Smooth muscle cell (in vitro differentiated cells): ENCODE results near the gene CHTF8. TPM values are rescaled to one million over a fixed set of nuclear protein-coding genes. Genes with fewer than 3 reads are reported as not detected.

Experiments used
- DNase-seq: peaks from one replicate; lab custom pipeline; 2025; ENCODE audit not compliant: unreplicated experiment; lab: John Stamatoyannopoulos, UW
- H2AFZ ChIP-seq: fragments of 200-600 bp; sonication (generic); 2 replicates; pipeline ENCODE4 v1.6.0; 2016; ENCODE audit warnings: antibody characterized with exemption, low read depth, mild to moderate bottlenecking
- H3F3A ChIP-seq: fragments of 200-600 bp; sonication (generic); 2 replicates; pipeline ENCODE4 v1.6.0; 2017; ENCODE audit warnings: antibody characterized with exemption, low read depth
- H3K27ac ChIP-seq: fragments of 200-600 bp; sonication (generic); 2 replicates; pipeline ENCODE4 v1.5.1; 2016; ENCODE audit warnings: low read depth, mild to moderate bottlenecking
- H3K27me3 ChIP-seq: fragments of 200-600 bp; sonication (generic); 2 replicates; pipeline ENCODE4 v1.6.1; 2016; ENCODE audit warnings: low read depth, mild to moderate bottlenecking
- H3K36me3 ChIP-seq: fragments of 200-600 bp; sonication (generic); 2 replicates; pipeline ENCODE4 v1.5.1; 2016; ENCODE audit warnings: low read depth
- H3K4me1 ChIP-seq: fragments of 200-600 bp; sonication (generic); 2 replicates; pipeline ENCODE4 v1.5.1; 2016; ENCODE audit warnings: low read depth
- H3K4me2 ChIP-seq: fragments of 200-600 bp; sonication (generic); 2 replicates; pipeline ENCODE4 v1.6.0; 2016; ENCODE audit warnings: mild to moderate bottlenecking
- H3K4me3 ChIP-seq: fragments of 200-600 bp; sonication (generic); 2 replicates; pipeline ENCODE4 v1.5.1; 2016; ENCODE audit warnings: mild to moderate bottlenecking
- H3K79me2 ChIP-seq: fragments of 200-600 bp; sonication (generic); 2 replicates; pipeline ENCODE4 v1.6.0; 2016; ENCODE audit warnings: low read depth, mild to moderate bottlenecking
- H3K9ac ChIP-seq: fragments of 200-600 bp; sonication (generic); 2 replicates; pipeline ENCODE4 v1.6.0; 2016; ENCODE audit warnings: low read depth
- H3K9me3 ChIP-seq: fragments of 200-600 bp; sonication (generic); replicated peaks from 2 replicates; pipeline ENCODE4 v1.5.1; 2016; ENCODE audit warnings: low read depth
- H4K20me1 ChIP-seq: fragments of 200-600 bp; sonication (generic); 2 replicates; pipeline ENCODE4 v1.6.0; 2016; ENCODE audit warnings: low read depth
- CTCF ChIP-seq: fragments of 200-600 bp; sonication (generic); IDR thresholded peaks from 2 replicates; pipeline ENCODE4 v1.5.1; 2017; ENCODE audit warnings: borderline replicate concordance, mild to moderate bottlenecking, antibody characterized with exemption; ENCODE audit not compliant: insufficient read depth, poor library complexity, severe bottlenecking
- WGBS: methylation state at CpG from one replicate; pipeline ENCODE4 v1.1.7; 2016; ENCODE audit warnings: low lambda C conversion rate; 5-methylcytosine and 5-hydroxymethylcytosine counted together
- polyA plus RNA-seq: library from polyadenylated mRNA; unstranded; fragments of >200 nt; fragmentation: Nextera tagmentation; extraction: Ambion mirVana; gene quantifications from 2 replicates; pipeline ENCODE4 v1.2.1, GENCODE V29; 2016
- total RNA-seq: library from RNA; depleted of rRNA; stranded (reverse); fragments of >200 nt; gene quantifications from 2 replicates; pipeline ENCODE4 v1.2.3, GENCODE V29; 2014

CHTF8 gene
- total and polyA plus RNA-seq, 2 experiments from 2014 or later = 77.7 to 83.8 TPM

GRCh38 chr16:69100071-69100691 is 32.2 kb downstream of the CHTF8 start:
- H3K79me2 ChIP-seq = no peaks in the 10 kb centered on the region
- H3K27me3 ChIP-seq = peaks cover 8% of the 10 kb centered on the region
- no peak overlapping the region for H3K4me3 ChIP-seq
- no peaks in the 10 kb centered on the region for H3K36me3 ChIP-seq
- peaks cover 2% of the 10 kb centered on the region for H3K4me1 ChIP-seq
- no peaks in the 10 kb centered on the region for H4K20me1 ChIP-seq
- no peaks in the 10 kb centered on the region for H3K9me3 ChIP-seq
- H3F3A ChIP-seq = peaks cover under 1% of the 10 kb centered on the region
- no peak for DNase-seq
- H3K27ac ChIP-seq = no peak overlapping the region
- no peak overlapping the region for H3K9ac ChIP-seq
- no peak overlapping the region for H3K4me2 ChIP-seq
- H2AFZ ChIP-seq = no peak overlapping the region
- TF ChIP-seq CTCF = no peak
- 83% methylated on average over 11 of the region's 11 CpGs for WGBS

- H4K20me1 ChIP-seq = no peaks in the 10 kb centered on the region
- H3K4me2 ChIP-seq = no peak overlapping the region
- TF ChIP-seq CTCF = no peak
- 92% methylated on average over 6 of the region's 6 CpGs for WGBS
- H3K27ac ChIP-seq = no peak overlapping the region
- H3K4me1 ChIP-seq = no peaks in the 10 kb centered on the region
- H3K9ac ChIP-seq = no peak overlapping the region
- H2AFZ ChIP-seq = no peak overlapping the region
- no peaks in the 10 kb centered on the region for H3K36me3 ChIP-seq
- no peaks in the 10 kb centered on the region for H3K9me3 ChIP-seq
- H3K27me3 ChIP-seq = no peaks in the 10 kb centered on the region
- DNase-seq = no peak
- no peak overlapping the region for H3K4me3 ChIP-seq
- no peaks in the 10 kb centered on the region for H3K79me2 ChIP-seq
- no peaks in the 10 kb centered on the region for H3F3A ChIP-seq
Observed at GRCh38 chr16:69095193-69095592, 37.2 kb downstream of the CHTF8 start.

GRCh38 chr16:69094501-69094900 is 37.9 kb downstream of the CHTF8 start:
- H2AFZ ChIP-seq = no peak overlapping the region
- H4K20me1 ChIP-seq = no peaks in the 10 kb centered on the region
- no peak for DNase-seq
- no peaks in the 10 kb centered on the region for H3K9me3 ChIP-seq
- H3K4me3 ChIP-seq = no peak overlapping the region
- H3F3A ChIP-seq = no peaks in the 10 kb centered on the region
- H3K79me2 ChIP-seq = no peaks in the 10 kb centered on the region
- no peaks in the 10 kb centered on the region for H3K4me1 ChIP-seq
- no peak for TF ChIP-seq CTCF
- H3K27ac ChIP-seq = no peak overlapping the region
- no peak overlapping the region for H3K4me2 ChIP-seq
- no peaks in the 10 kb centered on the region for H3K36me3 ChIP-seq
- H3K27me3 ChIP-seq = no peaks in the 10 kb centered on the region
- H3K9ac ChIP-seq = no peak overlapping the region
- WGBS = 92% methylated on average over 5 of the region's 5 CpGs

- 75% methylated on average over 3 of the region's 3 CpGs for WGBS
- no peak for DNase-seq
Observed at GRCh38 chr16:69093974-69094373, 38.4 kb downstream of the CHTF8 start.

More at GRCh38 chr16:69093974-69094373, 38.4 kb downstream of the CHTF8 start:
- no peaks in the 10 kb centered on the region for H3K27me3 ChIP-seq
- H2AFZ ChIP-seq = no peak overlapping the region
- H3K4me3 ChIP-seq = no peak overlapping the region
- H3K4me2 ChIP-seq = no peak overlapping the region
- TF ChIP-seq CTCF = no peak
- peaks cover 4% of the 10 kb centered on the region for H3K4me1 ChIP-seq
- H3F3A ChIP-seq = no peaks in the 10 kb centered on the region
- no peaks in the 10 kb centered on the region for H3K9me3 ChIP-seq
- no peaks in the 10 kb centered on the region for H3K79me2 ChIP-seq
- no peak overlapping the region for H3K9ac ChIP-seq
- H3K27ac ChIP-seq = no peak overlapping the region
- no peaks in the 10 kb centered on the region for H4K20me1 ChIP-seq
- no peaks in the 10 kb centered on the region for H3K36me3 ChIP-seq
